HK-2 (cell line): ENCODE measurements around the gene SLC49A4.
A peak's percentile ranks its signal among the peaks of the same experiment; 100 is the strongest.

Experiments used
- DNase-seq: peaks from one replicate; pipeline ENCODE4 v3.0.0-alpha.2; 2018; ENCODE audit not compliant: unreplicated experiment

SLC49A4 gene

DNA sequence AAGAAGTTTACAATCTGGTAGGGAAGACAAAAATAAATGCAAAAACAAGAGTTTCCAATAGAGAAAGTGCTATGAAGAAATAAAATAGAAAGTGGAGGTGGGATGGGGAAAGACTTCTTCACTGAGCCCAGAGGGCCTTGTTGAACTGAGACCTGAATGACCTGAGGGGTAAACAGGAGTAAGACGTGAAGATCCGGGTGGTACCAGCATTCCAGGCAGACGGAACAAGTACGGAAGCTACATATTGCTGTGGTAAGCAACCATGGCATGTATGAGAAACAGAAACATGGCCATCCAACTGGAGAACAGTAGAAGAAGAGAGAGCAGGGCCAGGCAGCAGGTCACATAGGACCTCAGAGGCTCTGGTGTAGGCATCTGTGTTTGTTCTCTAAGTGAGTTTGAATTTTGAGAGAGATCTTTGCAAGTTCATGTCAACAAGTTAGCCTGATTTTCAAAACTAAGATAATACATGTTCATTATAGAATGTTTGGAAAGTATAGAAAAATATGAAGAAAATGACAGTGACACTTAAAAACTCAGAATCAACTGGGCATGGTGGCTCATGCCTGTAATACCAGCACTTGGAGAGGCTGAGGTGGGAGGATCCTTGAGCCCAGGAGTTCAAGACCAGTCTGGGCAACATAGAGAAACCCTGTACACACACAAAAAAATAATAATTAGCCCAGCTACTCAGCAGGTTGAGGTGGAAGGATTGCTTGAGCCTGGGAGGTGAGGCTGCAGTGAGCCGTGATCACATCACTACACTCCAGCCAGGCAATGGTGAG is 64.3 kb downstream of the SLC49A4 start:
- no peak for DNase-seq

DNA sequence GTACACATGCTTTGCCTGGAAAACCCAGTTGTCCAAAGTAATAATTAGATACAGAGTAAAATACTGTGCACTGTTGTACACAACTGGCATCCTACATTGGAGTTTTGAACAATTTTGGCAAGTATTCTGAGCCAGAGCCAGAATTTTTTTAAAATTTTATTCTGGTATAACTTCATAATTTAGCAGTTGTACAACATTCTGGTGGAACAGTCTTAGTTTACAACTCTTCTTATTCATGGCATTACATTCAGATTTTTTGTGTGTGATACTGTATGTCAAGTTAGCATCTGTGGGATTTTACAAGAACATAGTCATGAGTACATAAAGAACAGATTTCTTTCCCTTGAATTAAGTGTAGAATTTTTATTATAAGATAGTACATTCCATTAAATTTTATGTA is 67.5 kb downstream of the SLC49A4 start:
- no peak for DNase-seq

DNA sequence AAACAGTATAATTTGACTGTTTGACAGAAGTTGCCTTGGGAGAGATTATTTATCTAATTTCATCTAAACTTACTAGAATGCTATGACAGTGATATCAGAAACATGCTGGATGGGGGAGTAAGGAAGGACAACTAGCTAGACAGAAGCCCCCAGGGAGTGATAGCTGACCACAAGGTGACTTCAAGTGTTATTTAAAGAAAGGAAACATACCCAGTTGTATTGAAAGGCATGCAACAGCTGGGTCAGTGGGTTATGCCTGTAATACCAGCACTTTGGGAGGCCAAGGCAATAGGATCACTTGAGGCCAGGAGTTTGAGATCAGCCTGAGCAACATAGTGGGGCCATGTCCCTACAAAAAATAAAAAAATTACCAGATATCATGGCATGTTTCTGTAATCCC is 69.6 kb downstream of the SLC49A4 start:
- DNase-seq = no peak

DNA sequence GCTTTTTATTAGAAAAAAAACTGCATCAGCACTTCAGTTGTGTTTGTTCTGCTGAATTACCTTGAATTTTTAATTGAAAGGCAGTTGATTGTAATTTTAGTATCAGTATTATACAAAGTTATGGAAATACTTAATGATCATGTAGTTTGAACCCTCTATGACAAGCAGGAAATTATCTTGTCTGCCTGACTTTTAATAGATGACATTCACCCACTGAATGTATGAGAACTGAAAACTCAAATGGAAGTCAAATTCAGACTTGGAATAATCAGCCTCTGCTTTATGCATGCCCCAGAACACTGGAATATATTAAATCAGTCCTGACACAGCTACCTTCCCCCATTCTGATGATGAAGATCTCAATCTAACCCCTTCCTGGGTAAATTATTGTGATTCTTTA is 73.5 kb downstream of the SLC49A4 start:
- DNase-seq = no peak

DNA sequence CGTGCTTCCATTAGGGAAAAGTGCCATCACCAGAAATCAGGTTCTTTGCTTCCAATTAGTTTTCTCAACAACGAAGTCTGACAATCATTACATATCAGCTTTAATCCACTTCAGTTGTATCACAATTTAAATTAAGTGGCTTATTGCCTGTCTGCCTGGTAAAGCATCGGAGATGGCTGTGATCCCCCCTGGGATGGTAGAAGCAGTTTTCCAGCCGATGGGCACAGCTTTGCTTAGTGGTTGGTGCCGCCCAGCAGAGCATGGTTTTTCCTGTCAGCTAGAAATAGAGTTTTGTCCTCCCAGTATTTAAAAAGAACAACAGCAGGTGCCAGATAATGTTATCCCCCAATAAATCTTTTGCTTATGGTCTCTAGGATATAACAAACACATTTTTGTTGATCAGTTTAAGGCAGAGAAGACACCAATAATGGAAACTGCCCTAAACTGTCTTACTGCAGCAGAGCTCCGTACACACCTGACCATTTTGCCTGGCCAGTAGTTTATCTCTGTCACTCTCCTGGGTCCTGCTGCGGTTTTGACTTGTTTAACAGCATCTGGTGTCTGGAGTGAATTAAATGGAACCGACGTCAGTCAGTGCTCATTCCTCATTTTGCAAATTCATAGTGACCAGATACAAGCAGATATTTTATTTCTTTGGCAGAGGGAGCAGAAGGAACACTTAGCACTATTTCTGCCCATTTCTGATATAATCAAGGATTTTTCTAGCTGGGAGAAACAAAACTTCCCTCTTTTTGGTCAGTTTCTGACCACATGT is 79.1 kb downstream of the SLC49A4 start:
- no peak for DNase-seq

DNA sequence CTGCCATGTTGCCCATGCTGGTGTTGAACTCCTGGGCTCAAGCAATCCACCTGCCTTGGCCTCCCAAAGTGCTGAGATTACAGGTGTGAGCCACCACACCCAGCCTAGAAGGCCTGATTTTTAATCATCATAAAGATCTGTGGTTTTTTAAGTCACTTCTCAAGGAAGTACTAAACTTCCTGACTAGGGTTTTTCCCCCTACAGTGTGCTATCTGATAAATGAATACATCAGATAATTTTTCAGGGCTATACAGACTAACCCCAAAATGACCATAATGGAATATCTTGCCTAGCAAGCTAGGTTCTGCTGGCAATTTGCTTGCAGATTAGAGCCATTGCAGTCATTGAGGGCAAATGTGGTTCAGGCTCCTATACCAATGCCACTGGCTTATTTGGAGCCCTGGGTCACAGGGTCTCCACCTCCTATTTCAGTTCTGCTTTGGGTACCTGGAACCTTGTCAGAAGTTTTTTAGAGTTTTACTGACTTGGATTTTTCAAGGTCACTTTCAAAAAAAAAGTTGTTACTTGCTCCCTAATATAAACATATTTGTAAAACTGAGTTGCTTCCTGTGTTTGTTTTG is 80.8 kb downstream of the SLC49A4 start:
- no peak for DNase-seq

DNA sequence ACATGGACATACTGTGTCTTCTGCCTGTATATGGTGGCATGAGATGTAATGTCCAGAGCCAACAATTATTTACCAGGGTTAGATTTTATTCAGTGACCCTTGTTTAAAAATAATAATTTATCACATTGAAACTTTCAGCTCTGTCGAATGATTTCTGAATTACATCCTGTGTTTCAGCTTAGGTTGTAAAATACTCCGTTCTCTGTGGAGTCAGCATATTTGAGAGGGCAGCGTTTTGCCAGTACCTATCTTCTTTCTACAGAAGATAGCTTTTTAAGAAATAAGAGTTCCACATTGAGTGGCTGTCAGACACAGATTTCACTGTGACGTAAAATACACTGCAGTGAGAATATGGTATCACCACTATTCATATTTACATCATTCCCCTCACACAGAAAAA is 85.3 kb downstream of the SLC49A4 start:
- DNase-seq = no peak

DNA sequence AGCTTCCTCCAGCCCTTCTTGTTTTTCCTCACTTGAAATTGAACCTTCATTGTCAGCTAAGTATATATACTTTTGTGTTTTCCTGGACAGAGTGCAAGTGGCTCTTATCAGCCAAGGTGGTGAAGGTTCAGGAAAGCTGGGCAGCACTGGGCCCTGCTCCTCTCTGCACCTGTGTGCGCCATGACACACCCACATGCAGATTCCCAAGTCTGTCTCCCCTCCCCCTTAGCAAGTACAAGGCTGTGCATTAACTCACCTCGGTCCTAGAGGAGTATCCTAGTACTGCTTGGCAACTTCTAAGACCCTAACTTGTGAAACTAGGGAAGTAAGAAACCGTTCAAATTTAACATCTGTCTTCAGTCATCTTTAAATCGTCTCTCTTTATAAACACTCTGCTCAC is 85.8 kb downstream of the SLC49A4 start:
- no peak for DNase-seq

DNA sequence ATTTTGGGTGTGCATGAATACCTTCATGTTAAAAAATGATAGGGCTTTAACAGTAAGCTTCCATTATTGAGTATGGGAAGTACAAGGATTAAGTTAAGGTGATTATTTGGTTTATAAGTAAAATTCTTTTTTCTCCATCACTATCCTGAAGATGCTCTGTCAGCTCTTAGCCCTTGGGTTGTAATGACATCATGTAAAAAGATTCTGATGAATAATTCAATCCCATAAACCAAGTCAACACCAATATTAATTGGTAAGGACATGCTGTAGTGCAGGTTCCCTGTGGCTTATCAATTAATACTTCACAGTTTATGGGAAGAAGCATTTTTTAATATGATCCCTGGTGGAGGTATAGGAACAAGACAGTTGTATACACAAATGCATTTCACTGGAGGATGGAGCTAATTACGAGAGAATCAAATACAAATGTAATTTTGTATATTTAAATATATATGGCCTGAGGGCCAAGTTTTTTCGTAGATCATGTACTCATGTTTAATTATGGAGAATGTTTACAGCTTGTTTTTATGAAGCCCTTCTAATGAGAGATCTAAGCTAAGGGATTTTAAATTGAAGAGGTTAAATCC is 87.6 kb downstream of the SLC49A4 start:
- no peak for DNase-seq

DNA sequence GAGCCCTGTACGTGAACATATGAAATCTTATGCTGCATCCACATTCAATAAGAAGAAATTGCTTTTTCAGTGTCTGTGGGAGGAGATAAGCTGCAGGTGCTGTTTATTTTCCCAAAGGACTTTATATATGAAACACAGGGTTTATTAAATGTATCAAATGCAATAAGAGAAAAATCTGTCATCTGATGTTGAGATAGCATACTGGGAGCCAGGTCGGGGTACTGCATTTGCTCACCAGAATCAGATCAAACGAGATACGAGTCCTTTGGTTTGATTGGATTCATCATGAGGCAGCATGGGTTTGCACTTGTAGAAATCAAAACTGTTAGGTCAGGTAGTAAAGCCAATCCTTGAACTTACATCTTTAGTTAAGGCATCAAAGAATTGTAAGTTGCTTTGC is 91.4 kb downstream of the SLC49A4 start:
- no peak for DNase-seq

DNA sequence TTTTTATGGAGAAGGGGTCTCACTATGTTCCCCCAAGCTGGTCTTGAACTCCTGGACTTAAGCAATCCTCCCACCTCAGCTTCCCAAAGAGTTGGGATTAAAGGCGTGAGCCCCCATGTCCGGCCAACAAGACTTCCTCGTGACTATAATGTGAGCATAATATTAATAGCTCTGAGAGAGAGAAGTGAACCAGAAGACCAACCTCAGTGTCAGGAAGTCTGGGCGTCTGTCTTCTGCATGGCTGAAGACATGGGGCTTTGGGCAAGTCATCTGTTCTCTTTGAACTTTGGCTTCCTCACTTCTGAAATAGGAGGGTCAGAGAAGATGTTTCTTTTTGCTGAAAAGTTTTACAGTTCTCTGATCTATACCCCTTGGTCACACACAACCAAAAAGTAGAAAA is 92.1 kb downstream of the SLC49A4 start:
- DNase-seq = no peak

DNA sequence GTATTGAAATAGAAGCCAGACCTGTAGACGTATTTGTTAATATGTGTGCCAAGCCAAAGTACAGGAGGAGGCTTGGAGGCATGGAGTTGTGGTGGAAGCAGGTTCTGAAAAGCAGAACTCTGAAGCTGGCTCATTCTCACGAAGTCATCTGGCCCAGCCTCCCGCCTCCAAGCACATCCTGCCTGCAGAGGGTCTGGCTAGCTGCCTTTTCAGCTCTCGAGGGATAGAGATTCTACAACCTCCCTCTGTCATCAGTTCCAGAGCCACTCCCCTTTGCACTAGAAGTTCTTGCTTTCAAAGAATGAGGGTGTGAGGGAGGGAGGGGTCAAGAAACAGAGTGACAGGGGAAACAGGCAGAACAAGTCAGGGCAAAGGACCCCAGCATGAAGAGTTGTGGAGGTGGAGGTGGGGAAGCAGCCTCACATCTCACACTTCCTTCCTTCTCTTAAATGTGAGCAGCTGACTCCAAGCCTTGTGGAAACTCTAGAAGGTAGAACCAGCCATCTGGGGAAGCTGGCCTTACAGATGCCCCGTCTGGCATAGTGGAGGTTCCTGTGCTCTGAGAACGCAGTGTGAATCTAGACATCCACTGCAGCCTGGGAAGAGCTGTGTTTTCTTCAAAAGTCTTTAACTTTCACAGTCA is 95.3 kb downstream of the SLC49A4 start:
- DNase-seq = no peak

DNA sequence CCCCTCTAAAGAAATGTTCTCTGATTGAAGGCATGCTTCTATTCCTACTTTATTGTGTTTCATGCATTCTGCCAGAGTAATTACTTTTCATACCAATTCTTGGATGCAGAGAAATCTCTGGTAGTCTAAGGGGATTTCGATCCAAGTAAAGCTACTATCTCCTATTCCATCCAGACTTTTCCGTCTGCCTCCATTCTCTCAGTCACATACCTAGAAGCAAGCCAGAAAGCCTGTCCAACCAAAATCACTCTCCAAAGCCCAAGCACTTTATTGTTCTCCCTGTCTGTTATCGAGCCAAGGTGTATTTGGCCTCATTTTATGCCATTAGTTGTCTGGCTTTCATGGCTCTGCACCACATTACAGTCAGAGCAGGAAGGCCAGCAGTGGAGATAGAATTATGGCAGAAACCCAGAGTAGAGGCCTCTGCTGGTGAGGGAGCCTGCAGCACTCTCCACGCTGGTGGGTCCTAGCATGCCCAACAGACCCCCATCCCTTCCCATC is 95.9 kb downstream of the SLC49A4 start:
- DNase-seq = no peak

DNA sequence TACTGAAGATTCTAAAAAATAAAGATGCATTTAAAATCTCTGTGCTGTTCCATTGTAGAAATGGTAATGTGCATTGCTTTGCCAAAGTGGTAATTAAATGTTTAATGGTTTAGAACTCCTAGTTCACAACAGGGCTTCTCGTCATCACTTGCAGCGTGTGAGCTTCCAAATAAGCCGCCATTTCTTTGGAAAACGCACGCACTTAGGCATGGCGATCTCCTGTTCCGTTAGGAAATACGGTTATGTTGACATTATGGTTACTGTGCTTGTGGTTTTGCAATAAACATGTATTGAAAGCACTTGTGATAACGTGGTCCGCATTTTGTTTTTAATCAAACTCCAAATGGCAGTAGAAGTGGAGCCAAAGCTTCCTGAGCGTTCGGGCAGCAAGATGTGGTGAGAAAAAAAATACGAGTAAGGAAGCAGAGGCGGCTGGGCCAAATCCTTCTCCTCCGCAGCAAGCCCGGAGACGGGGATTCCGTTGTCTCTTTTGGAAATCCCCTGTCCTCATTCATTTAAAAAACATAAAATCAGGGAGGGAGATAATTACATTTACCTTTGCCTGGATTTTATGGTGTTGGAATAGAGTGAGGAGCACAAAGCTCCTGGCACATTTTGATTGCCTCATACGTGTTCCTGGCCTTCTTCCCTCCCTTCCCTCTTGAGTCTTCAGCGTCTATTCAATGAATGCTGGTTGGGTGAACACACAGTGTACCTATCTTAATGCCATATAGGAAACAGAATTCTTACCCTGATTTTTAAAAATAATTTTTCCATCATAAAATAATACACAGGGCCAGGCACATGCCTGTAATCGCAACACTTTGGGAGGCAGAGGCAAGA is 97.5 kb downstream of the SLC49A4 start:
- DNase-seq = no peak

DNA sequence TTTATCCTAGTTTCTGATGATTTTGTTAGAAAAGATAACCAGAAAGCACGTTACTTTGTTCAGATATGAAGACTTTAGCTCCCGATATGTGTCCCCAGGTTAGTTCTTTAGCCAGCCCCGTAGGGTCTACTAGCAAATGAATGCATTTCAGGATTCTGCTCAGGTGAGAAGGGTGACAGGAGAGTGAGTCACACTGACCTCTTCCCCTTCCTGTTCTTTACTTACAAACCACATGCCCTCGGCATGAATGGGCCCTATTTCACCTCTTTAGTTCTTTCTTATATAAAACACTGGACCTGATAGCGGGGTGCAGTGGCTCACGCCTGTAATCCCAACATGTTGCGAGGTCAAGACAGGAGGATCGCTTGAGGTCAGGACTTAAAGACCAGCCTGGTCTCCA is 98.4 kb downstream of the SLC49A4 start:
- no peak for DNase-seq

DNA sequence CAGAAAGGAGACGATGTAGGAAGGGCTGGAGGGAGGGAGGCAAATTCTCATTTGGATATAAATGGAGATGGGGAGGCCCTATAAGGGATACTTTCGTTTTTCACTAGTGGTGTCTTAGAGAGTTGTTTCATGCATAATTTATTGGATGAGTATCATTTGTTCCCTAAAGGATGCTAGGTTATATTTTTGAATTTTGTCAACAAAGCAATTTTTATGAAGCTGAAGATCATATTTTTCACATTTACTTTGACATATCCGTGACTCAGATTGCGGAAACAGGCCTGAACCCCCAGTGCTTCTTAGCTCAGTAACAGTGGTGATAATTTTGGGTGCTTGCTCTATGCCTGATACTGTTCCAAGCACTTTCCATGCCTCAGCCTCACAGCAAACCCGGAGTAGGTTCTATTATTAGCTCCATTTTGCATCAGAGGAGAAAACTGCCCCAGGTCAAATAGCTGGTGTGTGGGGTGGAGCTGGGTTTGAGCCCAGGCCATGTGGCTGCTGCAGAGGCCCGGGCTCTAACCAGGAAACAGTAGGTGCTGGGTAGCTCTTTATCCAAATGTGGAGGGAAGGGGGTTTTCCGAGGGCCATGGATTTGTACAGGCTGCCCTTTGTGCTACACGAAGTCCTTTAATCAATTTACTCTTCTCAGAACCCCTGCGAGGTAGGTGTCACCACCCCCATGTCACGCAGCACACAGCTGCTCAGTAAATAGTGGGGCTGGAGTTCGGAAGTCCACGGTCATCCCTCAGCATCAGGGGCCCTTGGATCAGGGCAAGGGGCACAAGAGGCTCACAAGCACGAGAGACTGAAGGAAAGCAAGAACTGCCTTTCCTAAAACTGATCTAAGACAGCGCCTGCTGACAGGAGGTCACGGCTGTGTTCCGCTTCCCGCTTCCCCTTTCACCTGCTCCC is 99.1 kb downstream of the SLC49A4 start:
- DNase-seq = no peak

DNA sequence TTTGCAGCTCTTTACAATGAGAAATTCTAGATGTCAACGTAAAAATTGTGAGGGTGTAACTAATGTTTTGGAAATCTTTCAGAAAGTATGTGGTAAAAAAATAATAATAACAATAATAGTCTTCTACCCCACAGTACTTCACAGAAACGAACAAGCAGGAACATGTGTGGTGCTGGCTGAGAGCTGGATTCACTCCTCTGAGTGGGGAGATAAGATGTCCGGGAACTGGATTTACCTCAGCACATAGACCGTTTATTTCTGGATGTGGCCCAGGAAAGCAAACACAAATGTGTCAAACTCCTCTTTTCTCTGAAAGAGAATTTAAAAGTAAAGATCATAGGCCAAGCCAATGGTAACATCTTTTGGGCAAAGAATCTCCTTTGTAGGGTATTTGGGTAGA is 103.4 kb downstream of the SLC49A4 start:
- no peak for DNase-seq

DNA sequence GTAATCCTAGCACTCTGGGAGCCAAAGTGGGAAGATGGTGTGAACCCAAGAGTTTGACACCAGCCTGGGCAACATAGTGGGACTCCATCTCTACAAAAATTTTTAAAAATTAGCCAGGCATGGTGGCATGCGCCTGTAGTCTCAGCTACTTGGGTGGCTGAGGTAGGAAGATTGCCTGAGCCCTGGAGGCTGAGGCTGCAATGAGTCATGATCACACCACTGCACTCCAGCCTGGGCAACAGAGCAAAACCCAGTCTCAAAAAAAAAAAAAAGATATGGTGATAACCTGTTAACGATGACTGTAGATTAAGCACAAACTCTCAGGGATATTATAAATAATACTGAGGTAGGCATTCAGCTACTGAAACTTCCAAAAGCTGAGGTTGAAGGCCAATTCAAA is 107.5 kb downstream of the SLC49A4 start:
- DNase-seq = peak; percentile 49

DNA sequence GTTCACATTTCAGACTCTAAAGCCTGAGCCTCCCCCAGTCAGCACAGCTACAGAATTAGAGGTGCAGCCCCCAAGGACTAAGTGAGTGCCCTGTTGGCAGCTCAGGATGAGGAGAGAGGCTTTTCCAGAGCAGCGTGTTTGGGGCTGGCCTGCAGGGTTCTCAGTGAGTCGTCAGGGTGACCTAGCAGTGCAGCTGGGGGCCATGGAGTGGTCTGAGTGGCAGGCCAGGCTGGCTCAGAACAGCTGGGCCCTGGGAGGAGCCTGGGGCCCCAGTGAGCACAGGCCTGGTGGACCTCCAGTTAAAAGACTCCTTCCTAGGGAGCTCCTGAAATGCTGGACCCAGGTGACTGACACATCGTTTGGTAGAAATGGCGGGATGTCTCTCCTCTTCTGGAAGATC is 108.3 kb downstream of the SLC49A4 start:
- no peak for DNase-seq

DNA sequence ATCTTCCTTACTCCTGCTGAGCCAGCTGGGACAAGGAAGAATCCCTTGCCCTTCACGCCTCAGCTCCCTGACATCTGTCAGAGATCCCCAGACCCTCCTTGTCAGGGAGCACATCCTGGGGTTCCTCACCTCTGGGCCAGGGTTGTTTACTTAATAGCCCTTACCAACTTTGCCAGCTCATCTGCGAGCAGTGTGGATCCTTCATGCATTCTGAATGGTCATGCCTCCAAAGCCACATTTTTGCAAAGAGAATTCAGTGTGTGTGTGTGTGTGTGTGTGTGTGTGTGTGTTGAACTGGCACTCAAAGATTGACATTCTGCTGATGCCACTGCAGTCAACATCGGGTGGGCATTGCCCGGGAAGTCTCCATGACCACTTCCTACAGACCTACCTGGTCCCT is 112.6 kb downstream of the SLC49A4 start:
- no peak for DNase-seq
